GM18511 (cell line): ENCODE results near the gene TMEM63A.

Experiments used
- ATAC-seq: cut with Tn5 transposase; IDR thresholded peaks from one replicate; pipeline ENCODE4 v1.9.1; 2021; ENCODE audit warnings: mild to moderate bottlenecking, moderate library complexity; ENCODE audit not compliant: unreplicated experiment

Gene TMEM63A

GRCh38 chr1:225886159-225887029 lies 4.2 kb upstream of the TMEM63A start:
- ATAC-seq: no peak

GRCh38 chr1:225885336-225885735 lies 3.2 kb upstream of the TMEM63A start:
- no peak for ATAC-seq

GRCh38 chr1:225883616-225884265 lies 1.6 kb upstream of the TMEM63A start:
- no peak for ATAC-seq

- peak; percentile 45 for ATAC-seq
These were observed 775 bp upstream of the TMEM63A start for GRCh38 chr1:225882694-225883615.

GRCh38 chr1:225881081-225881958 lies 860 bp downstream of the TMEM63A start:
- ATAC-seq: peak; percentile 43

- no peak for ATAC-seq
These were observed 1.5 kb downstream of the TMEM63A start for GRCh38 chr1:225880636-225881035.

GRCh38 chr1:225880222-225880588 lies 2.0 kb downstream of the TMEM63A start:
- ATAC-seq: no peak

GRCh38 chr1:225879521-225880221 lies 2.5 kb downstream of the TMEM63A start:
- no peak for ATAC-seq

GRCh38 chr1:225878282-225878681 lies 3.9 kb downstream of the TMEM63A start:
- ATAC-seq: no peak

GRCh38 chr1:225877580-225877979 lies 4.6 kb downstream of the TMEM63A start:
- no peak for ATAC-seq

- no peak for ATAC-seq
These were observed 5.2 kb downstream of the TMEM63A start for GRCh38 chr1:225876900-225877510.

- ATAC-seq: no peak
These were observed 7.0 kb downstream of the TMEM63A start for GRCh38 chr1:225875044-225875815.

- ATAC-seq: no peak
These were observed 7.7 kb downstream of the TMEM63A start for GRCh38 chr1:225874431-225874830.

GRCh38 chr1:225873281-225873850 lies 8.8 kb downstream of the TMEM63A start:
- ATAC-seq: no peak

- no peak for ATAC-seq
These were observed 10.1 kb downstream of the TMEM63A start for GRCh38 chr1:225872075-225872430.

- no peak for ATAC-seq
These were observed 10.7 kb downstream of the TMEM63A start for GRCh38 chr1:225871359-225872074.

- no peak for ATAC-seq
These were observed 11.3 kb downstream of the TMEM63A start for GRCh38 chr1:225870911-225871310.
